Panc1 (cell line): ENCODE results near the gene CYP27A1. TPM values are rescaled to one million over a fixed set of nuclear protein-coding genes. Genes with fewer than 3 reads are reported as not detected.
A peak's percentile ranks its signal among the peaks of the same experiment; 100 is the strongest.

Source experiments
- ATAC-seq: fragments of 200-7000 bp; cut with Tn5 transposase; 2 replicates; pipeline ENCODE4 v1.9.1; 2020; ENCODE audit warnings: mild to moderate bottlenecking, moderate library complexity
- BruUV-seq: library from RNA; stranded (reverse); fragments of 400-500 nt; replicated peaks from 2 replicates; lab custom pipeline; 2021; lab: Mats Ljungman, UMichigan
- CTCF ChIA-PET: fragments of 300-600 bp; sonication (Branson Sonifier 250); formaldehyde crosslinking; loops from one replicate; lab custom pipeline; 2022; ENCODE audit warnings: antibody characterized with exemption; lab: Charles Lee
- POLR2A ChIA-PET: fragments of 300-600 bp; sonication (Branson Sonifier 250); formaldehyde crosslinking; loops from one replicate; lab custom pipeline; 2022; ENCODE audit warnings: antibody characterized with exemption; lab: Charles Lee
- DNase-seq: peaks from one replicate; pipeline ENCODE4 v3.0.0-alpha.2; 2010; ENCODE audit warnings: low read depth, low spot score
- H3K27ac ChIP-seq: 2 replicates; pipeline ENCODE4 v1.5.1; 2011; ENCODE audit warnings: mild to moderate bottlenecking, low read length, inconsistent platforms
- H3K27me3 ChIP-seq: fragments of 200-500 bp; sonication (Bioruptor generic); 2 replicates; pipeline ENCODE4 v1.6.0; 2014; ENCODE audit warnings: low read length, inconsistent platforms; ENCODE audit not compliant: control insufficient read depth, insufficient read depth
- H3K36me3 ChIP-seq: fragments of 200-500 bp; sonication (Bioruptor generic); 2 replicates; pipeline ENCODE4 v1.5.1; 2014; ENCODE audit warnings: inconsistent platforms, mild to moderate bottlenecking, low read length, moderate library complexity; ENCODE audit not compliant: control insufficient read depth, insufficient read depth
- H3K4me1 ChIP-seq: 2 replicates; pipeline ENCODE4 v1.5.1; 2011; ENCODE audit warnings: inconsistent platforms, mild to moderate bottlenecking, low read length, moderate library complexity; ENCODE audit not compliant: control insufficient read depth, insufficient read depth
- H3K4me3 ChIP-seq, 2 experiments: 2 replicates each; pipeline ENCODE4 v1.5.1; 2011 to 2012; ENCODE audit warnings: low read depth in 2 of 2, low read length in 2 of 2, mild to moderate bottlenecking in 2 of 2, inconsistent platforms in 1 of 2, moderate library complexity in 1 of 2
- H3K9me3 ChIP-seq: fragments of 200-500 bp; sonication (Bioruptor generic); 2 replicates; pipeline ENCODE4 v1.5.1; 2014; ENCODE audit warnings: low read depth, mild to moderate bottlenecking, inconsistent platforms, low read length, moderate library complexity; ENCODE audit not compliant: control insufficient read depth, insufficient read depth
- POLR2AphosphoS5 ChIP-seq: IDR thresholded peaks from 2 replicates; pipeline ENCODE4 v1.6.1; 2012; ENCODE audit warnings: mild to moderate bottlenecking, low read depth, low read length, moderate library complexity
- SIN3A ChIP-seq: IDR thresholded peaks from 2 replicates; pipeline ENCODE4 v1.6.1; 2012; ENCODE audit warnings: low read depth, mild to moderate bottlenecking, low read length, moderate library complexity, borderline replicate concordance; ENCODE audit not compliant: insufficient read depth
- TCF7L2 ChIP-seq: IDR thresholded peaks from 2 replicates; pipeline ENCODE4 v1.6.1; 2011; ENCODE audit warnings: mild to moderate bottlenecking, low read depth, low read length, inconsistent platforms
- in situ Hi-C: cut with HindIII; loops from 2 replicates; pipeline ENCODE4 v1.10.0; 2016; ENCODE audit warnings: low sequenced_read_pairs, low pct_unique_long_range_greater_than_20kb
- intact Hi-C: fragments of 100-400 bp; cut with micrococcal nuclease; formaldehyde crosslinking; loops from one replicate; pipeline ENCODE4 v1.10.0; 2022; ENCODE audit not compliant: unreplicated experiment
- total RNA-seq: library from RNA; stranded (reverse); gene quantifications from one replicate; pipeline ENCODE4 v1.2.1, GENCODE V29; 2021; ENCODE audit not compliant: unreplicated experiment
- TF ChIP-seq, protein P1 (sequence below), 2 experiments: IDR thresholded peaks; 2 replicates each; pipeline ENCODE4 v1.6.1; 2011 to 2012; ENCODE audit warnings: low read depth in 2 of 2, control low read depth in 1 of 2, low read length in 1 of 2, mild to moderate bottlenecking in 1 of 2, moderate library complexity in 1 of 2; ENCODE audit not compliant: insufficient read depth in 1 of 2
- TF ChIP-seq, protein P2 (sequence below): fragments of 450-650 bp; IDR thresholded peaks from 2 replicates; pipeline ENCODE4 v1.5.1; 2017; ENCODE audit warnings: mild to moderate bottlenecking

CYP27A1 gene
- total RNA-seq, 1 experiment from 2014 or later, result 7.7 TPM

DNA sequence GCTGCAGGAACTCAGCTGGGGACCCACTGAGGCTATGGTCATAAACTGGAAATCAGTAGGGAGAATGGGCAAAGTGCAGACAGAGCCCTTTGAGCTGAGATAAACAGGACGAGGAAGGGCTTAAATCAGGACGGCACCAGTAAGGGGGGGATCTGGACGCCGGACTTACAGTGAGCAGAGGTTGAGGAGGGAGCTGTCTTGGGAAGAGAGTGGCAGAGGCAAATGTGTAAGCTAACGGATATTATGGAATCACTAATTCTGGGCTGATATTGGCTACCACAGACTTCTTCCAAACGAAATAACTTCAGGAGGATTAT lies 539 bp downstream of the CYP27A1 start:
- intact Hi-C loops (no loop called here), in situ Hi-C loops (no loop called here)
- no peak overlapping the region for H3K27ac ChIP-seq
- ATAC-seq (peak; percentile 33), DNase-seq (no peak)
- TF ChIP-seq, protein P1, sequence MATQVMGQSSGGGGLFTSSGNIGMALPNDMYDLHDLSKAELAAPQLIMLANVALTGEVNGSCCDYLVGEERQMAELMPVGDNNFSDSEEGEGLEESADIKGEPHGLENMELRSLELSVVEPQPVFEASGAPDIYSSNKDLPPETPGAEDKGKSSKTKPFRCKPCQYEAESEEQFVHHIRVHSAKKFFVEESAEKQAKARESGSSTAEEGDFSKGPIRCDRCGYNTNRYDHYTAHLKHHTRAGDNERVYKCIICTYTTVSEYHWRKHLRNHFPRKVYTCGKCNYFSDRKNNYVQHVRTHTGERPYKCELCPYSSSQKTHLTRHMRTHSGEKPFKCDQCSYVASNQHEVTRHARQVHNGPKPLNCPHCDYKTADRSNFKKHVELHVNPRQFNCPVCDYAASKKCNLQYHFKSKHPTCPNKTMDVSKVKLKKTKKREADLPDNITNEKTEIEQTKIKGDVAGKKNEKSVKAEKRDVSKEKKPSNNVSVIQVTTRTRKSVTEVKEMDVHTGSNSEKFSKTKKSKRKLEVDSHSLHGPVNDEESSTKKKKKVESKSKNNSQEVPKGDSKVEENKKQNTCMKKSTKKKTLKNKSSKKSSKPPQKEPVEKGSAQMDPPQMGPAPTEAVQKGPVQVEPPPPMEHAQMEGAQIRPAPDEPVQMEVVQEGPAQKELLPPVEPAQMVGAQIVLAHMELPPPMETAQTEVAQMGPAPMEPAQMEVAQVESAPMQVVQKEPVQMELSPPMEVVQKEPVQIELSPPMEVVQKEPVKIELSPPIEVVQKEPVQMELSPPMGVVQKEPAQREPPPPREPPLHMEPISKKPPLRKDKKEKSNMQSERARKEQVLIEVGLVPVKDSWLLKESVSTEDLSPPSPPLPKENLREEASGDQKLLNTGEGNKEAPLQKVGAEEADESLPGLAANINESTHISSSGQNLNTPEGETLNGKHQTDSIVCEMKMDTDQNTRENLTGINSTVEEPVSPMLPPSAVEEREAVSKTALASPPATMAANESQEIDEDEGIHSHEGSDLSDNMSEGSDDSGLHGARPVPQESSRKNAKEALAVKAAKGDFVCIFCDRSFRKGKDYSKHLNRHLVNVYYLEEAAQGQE (IDR thresholded peaks at IDR 0.05; ENCODE audit: insufficient read depth in 1 of 2, low read depth in 2 of 2, low read length in 1 of 2), result no peak
- no peak for TF ChIP-seq POLR2AphosphoS5
- TF ChIP-seq TCF7L2, result no peak
- TF ChIP-seq SIN3A, result no peak
- TF ChIP-seq, protein P2, sequence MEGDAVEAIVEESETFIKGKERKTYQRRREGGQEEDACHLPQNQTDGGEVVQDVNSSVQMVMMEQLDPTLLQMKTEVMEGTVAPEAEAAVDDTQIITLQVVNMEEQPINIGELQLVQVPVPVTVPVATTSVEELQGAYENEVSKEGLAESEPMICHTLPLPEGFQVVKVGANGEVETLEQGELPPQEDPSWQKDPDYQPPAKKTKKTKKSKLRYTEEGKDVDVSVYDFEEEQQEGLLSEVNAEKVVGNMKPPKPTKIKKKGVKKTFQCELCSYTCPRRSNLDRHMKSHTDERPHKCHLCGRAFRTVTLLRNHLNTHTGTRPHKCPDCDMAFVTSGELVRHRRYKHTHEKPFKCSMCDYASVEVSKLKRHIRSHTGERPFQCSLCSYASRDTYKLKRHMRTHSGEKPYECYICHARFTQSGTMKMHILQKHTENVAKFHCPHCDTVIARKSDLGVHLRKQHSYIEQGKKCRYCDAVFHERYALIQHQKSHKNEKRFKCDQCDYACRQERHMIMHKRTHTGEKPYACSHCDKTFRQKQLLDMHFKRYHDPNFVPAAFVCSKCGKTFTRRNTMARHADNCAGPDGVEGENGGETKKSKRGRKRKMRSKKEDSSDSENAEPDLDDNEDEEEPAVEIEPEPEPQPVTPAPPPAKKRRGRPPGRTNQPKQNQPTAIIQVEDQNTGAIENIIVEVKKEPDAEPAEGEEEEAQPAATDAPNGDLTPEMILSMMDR, result no peak
- 0 out of 2 replicates have a peak, but pooled peaks cover 3% of the 10 kb centered on the region for H3K9me3 ChIP-seq
- peak overlapping the region; percentile 43 to 52 for H3K4me3 ChIP-seq
- H3K4me1 ChIP-seq, result peaks cover 6% of the 10 kb centered on the region
- POLR2A ChIA-PET, result no interaction called here
- CTCF ChIA-PET, result interaction anchor here (0.6 to 1.3 kb wide), 2 partner anchors 65 to 77 kb away, joined by 5 read pairs; partner anchors contain the start of gene WNT6
- BruUV-seq, result no TSS peak
- no peaks in the 10 kb centered on the region for H3K27me3 ChIP-seq
- H3K36me3 ChIP-seq, result no peaks in the 10 kb centered on the region

DNA sequence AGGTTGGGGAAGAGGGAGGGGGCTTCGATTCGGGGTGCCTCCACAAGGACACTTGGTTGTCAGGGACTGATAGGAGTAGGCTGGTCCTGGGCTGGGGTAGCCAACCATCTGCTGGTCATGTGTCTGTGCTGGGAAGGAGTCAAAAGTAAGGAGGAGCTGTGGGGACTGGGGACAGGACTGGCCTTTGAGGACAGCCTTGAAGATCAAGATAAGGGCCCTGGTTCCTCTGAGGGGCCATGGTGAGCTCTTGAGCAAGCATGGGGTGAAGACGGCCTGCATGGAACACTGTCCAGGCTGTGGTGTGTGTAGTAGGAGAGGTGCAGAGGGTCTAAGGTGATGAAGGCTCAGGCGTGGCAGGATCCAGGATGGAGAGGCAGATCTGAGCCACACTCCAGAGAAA lies 1.7 kb downstream of the CYP27A1 start:
- in situ Hi-C loops, result no loop called here
- Histone ChIP-seq H3K4me3 (no peak overlapping the region), H3K36me3 (no peaks in the 10 kb centered on the region), H3K9me3 (no peaks in the 10 kb centered on the region), H3K4me1 (peaks cover 6% of the 10 kb centered on the region), H3K27me3 (no peaks in the 10 kb centered on the region), H3K27ac (no peak overlapping the region)
- ChIA-PET POLR2A (interaction anchor here (0.7 kb wide), 1 partner anchor 38 kb away, joined by 8 read pairs; no protein-coding TSS in a partner anchor), CTCF (no interaction called here)
- ATAC-seq, result no peak
- TF ChIP-seq SIN3A (no peak), POLR2AphosphoS5 (no peak), TCF7L2 (no peak)
- TF ChIP-seq, protein P2, result no peak
- no TSS peak for BruUV-seq
- intact Hi-C loops, result no loop called here
- DNase-seq, result no peak
